ENCODE measurements around the gene MICAL3.
A peak's percentile ranks its signal among the peaks of the same experiment; 100 is the strongest.

The MICAL3 gene

GRCh38 chr22:17915188-17915587 is 109.2 kb downstream of the MICAL3 start:
- no peak overlapping the region for H3K4me3 Mint-ChIP-seq
- no peaks in the 10 kb centered on the region for H3K27me3 Mint-ChIP-seq (ENCODE audit: low read depth, poor library complexity)
- H3K36me3 Mint-ChIP-seq (ENCODE audit: low read depth) = no peaks in the 10 kb centered on the region
- peaks cover 53% of the 10 kb centered on the region for H3K4me1 Mint-ChIP-seq
- no peak overlapping the region for H3K27ac Mint-ChIP-seq
- no peaks in the 10 kb centered on the region for H3K9me3 Mint-ChIP-seq
- DNase-seq = no peak
- TF ChIP-seq CTCF (IDR thresholded peaks at IDR 0.05) = no peak

GRCh38 chr22:17914474-17914873 is 109.9 kb downstream of the MICAL3 start:
- Mint-ChIP-seq H3K36me3 (ENCODE audit: low read depth) (no peaks in the 10 kb centered on the region), H3K27ac (no peak overlapping the region), H3K4me1 (peaks cover 53% of the 10 kb centered on the region), H3K27me3 (ENCODE audit: low read depth, poor library complexity) (no peaks in the 10 kb centered on the region), H3K9me3 (no peaks in the 10 kb centered on the region), H3K4me3 (no peak overlapping the region)
- no peak for TF ChIP-seq CTCF (IDR thresholded peaks at IDR 0.05)
- DNase-seq = no peak

GRCh38 chr22:17913801-17914347 is 110.5 kb downstream of the MICAL3 start:
- no peak overlapping the region for H3K4me3 Mint-ChIP-seq
- no peaks in the 10 kb centered on the region for H3K27me3 Mint-ChIP-seq (ENCODE audit: low read depth, poor library complexity)
- H3K27ac Mint-ChIP-seq = no peak overlapping the region
- no peak for DNase-seq
- no peak for TF ChIP-seq CTCF (IDR thresholded peaks at IDR 0.05)
- H3K36me3 Mint-ChIP-seq (ENCODE audit: low read depth) = no peaks in the 10 kb centered on the region
- no peaks in the 10 kb centered on the region for H3K9me3 Mint-ChIP-seq
- H3K4me1 Mint-ChIP-seq = peaks cover 52% of the 10 kb centered on the region

GRCh38 chr22:17912945-17913721 is 111.2 kb downstream of the MICAL3 start:
- Mint-ChIP-seq H3K27me3 (ENCODE audit: low read depth, poor library complexity) (no peaks in the 10 kb centered on the region), H3K27ac (peak overlapping the region; percentile 55), H3K9me3 (no peaks in the 10 kb centered on the region), H3K4me1 (peaks cover 52% of the 10 kb centered on the region), H3K36me3 (ENCODE audit: low read depth) (no peaks in the 10 kb centered on the region), H3K4me3 (no peak overlapping the region)
- DNase-seq = peak; percentile 37
- no peak for TF ChIP-seq CTCF (IDR thresholded peaks at IDR 0.05)

- no peak overlapping the region for H3K27ac Mint-ChIP-seq
- H3K36me3 Mint-ChIP-seq (ENCODE audit: low read depth) = no peaks in the 10 kb centered on the region
- H3K4me3 Mint-ChIP-seq = no peak overlapping the region
- H3K9me3 Mint-ChIP-seq = no peaks in the 10 kb centered on the region
- DNase-seq = no peak
- peaks cover 62% of the 10 kb centered on the region for H3K4me1 Mint-ChIP-seq
- no peaks in the 10 kb centered on the region for H3K27me3 Mint-ChIP-seq (ENCODE audit: low read depth, poor library complexity)
- no peak for TF ChIP-seq CTCF (IDR thresholded peaks at IDR 0.05)
These were observed 112.5 kb downstream of the MICAL3 start for GRCh38 chr22:17911887-17912286.

- H3K4me3 Mint-ChIP-seq = no peak overlapping the region
- H3K9me3 Mint-ChIP-seq = no peaks in the 10 kb centered on the region
- H3K27me3 Mint-ChIP-seq (ENCODE audit: low read depth, poor library complexity) = no peaks in the 10 kb centered on the region
- no peak for TF ChIP-seq CTCF (IDR thresholded peaks at IDR 0.05)
- no peak for DNase-seq
- peaks cover 64% of the 10 kb centered on the region for H3K4me1 Mint-ChIP-seq
- H3K36me3 Mint-ChIP-seq (ENCODE audit: low read depth) = no peaks in the 10 kb centered on the region
- H3K27ac Mint-ChIP-seq = no peak overlapping the region
These were observed 113.1 kb downstream of the MICAL3 start for GRCh38 chr22:17911312-17911705.
